DOHH2 (cell line): ENCODE data around the gene BCL11B.

Source experiments
- H3F3A ChIP-seq: fragments of 200-600 bp; sonication (generic), shearing (Covaris generic); 2 replicates; pipeline ENCODE4 v1.6.0; 2016; ENCODE audit warnings: antibody characterized with exemption, mild to moderate bottlenecking; ENCODE audit not compliant: control insufficient read depth, insufficient read depth
- H3K27ac ChIP-seq: fragments of 200-600 bp; sonication (generic); 2 replicates; pipeline ENCODE4 v1.5.1; 2014; ENCODE audit warnings: low read depth, mild to moderate bottlenecking, low read length, moderate library complexity
- H3K27me3 ChIP-seq: fragments of 200-600 bp; sonication (generic); 2 replicates; pipeline ENCODE4 v1.6.1; 2014; ENCODE audit warnings: mild to moderate bottlenecking, low read length, mixed read lengths; ENCODE audit not compliant: control insufficient read depth
- H3K36me3 ChIP-seq: fragments of 200-600 bp; sonication (generic); 2 replicates; pipeline ENCODE4 v1.6.1; 2014; ENCODE audit warnings: mild to moderate bottlenecking, low read length, moderate library complexity, mixed read lengths; ENCODE audit not compliant: control insufficient read depth
- H3K4me1 ChIP-seq: fragments of 200-600 bp; sonication (generic); 2 replicates; pipeline ENCODE4 v1.6.1; 2014; ENCODE audit warnings: mild to moderate bottlenecking, low read length, mixed read lengths; ENCODE audit not compliant: control insufficient read depth
- H3K4me2 ChIP-seq: fragments of 200-600 bp; sonication (generic); 2 replicates; pipeline ENCODE4 v1.6.0; 2014; ENCODE audit warnings: mild to moderate bottlenecking, low read length, moderate library complexity
- H3K4me3 ChIP-seq: fragments of 200-600 bp; sonication (generic); 2 replicates; pipeline ENCODE4 v1.5.1; 2014; ENCODE audit warnings: mild to moderate bottlenecking, low read length, mixed read lengths
- H3K79me2 ChIP-seq: fragments of 200-600 bp; sonication (generic); 2 replicates; pipeline ENCODE4 v1.6.1; 2014; ENCODE audit warnings: mild to moderate bottlenecking, low read length, mixed read lengths; ENCODE audit not compliant: control insufficient read depth
- H3K9me2 ChIP-seq: fragments of 200-600 bp; sonication (generic); replicated peaks from 2 replicates; pipeline ENCODE4 v1.6.1; 2014; ENCODE audit warnings: mild to moderate bottlenecking, low read length, mixed read lengths; ENCODE audit not compliant: control insufficient read depth
- H3K9me3 ChIP-seq: fragments of 200-600 bp; sonication (generic); 2 replicates; pipeline ENCODE4 v1.6.1; 2014; ENCODE audit warnings: antibody characterized with exemption, low read length, mixed read lengths; ENCODE audit not compliant: control insufficient read depth, insufficient read depth
- H4K20me1 ChIP-seq: fragments of 200-600 bp; sonication (generic); 2 replicates; pipeline ENCODE4 v1.6.0; 2014; ENCODE audit warnings: low read depth, mild to moderate bottlenecking, antibody characterized with exemption, low read length, moderate library complexity; ENCODE audit not compliant: control insufficient read depth, insufficient read depth
- EZH2phosphoT487 ChIP-seq: fragments of 200-600 bp; sonication (generic); IDR thresholded peaks from 2 replicates; pipeline ENCODE4 v1.6.1; 2017; ENCODE audit warnings: borderline replicate concordance, mild to moderate bottlenecking, antibody characterized with exemption, low read length, moderate library complexity, mixed read lengths
- TF ChIP-seq, protein P1 (sequence below): fragments of 200-600 bp; sonication (generic); IDR thresholded peaks from one replicate; pipeline ENCODE4 v1.5.1; 2014; ENCODE audit warnings: antibody characterized with exemption, mild to moderate bottlenecking, low read depth, low read length; ENCODE audit not compliant: poor library complexity, severe bottlenecking

Gene BCL11B

DNA sequence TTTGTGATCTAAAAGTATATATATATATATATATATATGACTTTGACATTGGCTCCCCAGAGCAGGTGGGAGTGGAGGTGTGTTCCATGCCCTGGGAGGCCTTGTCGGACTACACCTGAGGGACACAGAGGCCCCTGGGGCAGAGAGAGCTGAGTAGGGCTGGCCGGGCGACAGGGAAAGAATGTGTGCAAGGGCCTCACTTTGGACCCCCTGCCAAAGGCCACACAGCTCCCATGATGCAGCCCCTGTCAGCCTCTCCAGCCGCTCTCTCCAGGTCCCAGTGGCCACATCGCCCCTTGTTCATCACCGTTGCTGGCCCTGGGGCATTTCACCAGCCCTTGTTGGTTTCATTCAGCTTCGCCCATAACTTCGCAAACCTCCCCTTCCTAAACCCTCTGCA is 123.9 kb downstream of the BCL11B start:
- Histone ChIP-seq H3K27me3 (no peaks in the 10 kb centered on the region), H3K9me3 (no peaks in the 10 kb centered on the region), H3K4me3 (no peak overlapping the region), H3K9me2 (no peaks in the 10 kb centered on the region), H3K36me3 (no peaks in the 10 kb centered on the region), H3K4me1 (no peaks in the 10 kb centered on the region), H3F3A (no peaks in the 10 kb centered on the region), H3K27ac (no peak overlapping the region), H3K4me2 (no peak overlapping the region), H4K20me1 (no peaks in the 10 kb centered on the region), H3K79me2 (no peaks in the 10 kb centered on the region)
- no peak for TF ChIP-seq EZH2phosphoT487

DNA sequence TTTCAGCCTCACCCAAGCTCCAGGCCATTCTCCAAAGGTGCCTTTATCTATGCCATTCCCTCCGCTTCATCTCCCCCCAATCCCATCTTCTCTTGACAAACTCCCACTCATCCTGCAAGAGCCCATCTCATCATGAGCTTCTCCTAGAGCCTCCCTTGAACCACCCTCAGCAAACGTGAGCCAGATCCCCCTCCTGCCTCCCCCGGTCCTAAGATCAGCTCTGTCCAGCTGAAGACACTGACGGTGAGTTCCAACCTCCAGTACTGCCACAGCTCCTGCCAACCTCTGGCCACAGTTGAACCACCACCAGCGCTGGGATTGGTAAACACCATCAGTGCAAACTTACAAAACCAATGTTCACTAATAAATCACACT is 124.6 kb downstream of the BCL11B start:
- no peak overlapping the region for H3K4me3 ChIP-seq

DNA sequence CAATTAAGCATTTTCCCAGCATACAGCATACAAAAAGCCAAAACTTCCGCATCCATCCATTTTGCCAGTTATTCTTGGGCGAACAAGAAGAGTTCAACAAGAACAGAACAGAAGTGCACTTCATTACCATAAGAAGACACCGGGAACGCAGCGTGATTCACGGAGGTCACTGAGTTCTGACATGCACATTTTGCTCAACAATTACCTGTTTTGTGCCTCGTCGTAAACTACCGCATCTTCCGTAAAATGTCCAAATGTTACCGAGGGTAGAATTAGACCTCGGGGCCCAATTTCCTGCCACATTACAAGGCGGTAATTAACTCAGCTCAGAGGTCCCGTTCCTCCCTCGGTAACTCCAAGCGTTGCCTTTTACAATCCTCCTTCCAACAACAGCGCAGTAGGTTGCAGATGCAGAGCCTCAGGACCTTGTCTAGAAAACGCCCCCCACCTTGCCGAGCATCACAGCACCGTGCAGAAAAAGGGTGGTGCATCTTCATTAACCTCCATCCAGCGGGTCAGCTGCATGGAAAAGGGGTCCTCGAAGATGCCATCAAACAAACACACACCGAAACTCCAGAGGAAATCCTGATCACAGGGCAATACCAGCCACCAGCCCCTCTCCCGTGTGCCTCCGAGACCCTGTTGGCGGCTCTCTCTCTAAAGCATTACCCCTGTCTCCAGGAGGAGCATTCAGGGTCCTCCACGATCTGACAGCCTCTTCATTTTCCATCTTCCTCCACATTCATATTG is 125.2 kb downstream of the BCL11B start:
- H3K4me3 ChIP-seq = no peak overlapping the region
- H3K4me2 ChIP-seq = no peak overlapping the region
- no peaks in the 10 kb centered on the region for H3K27me3 ChIP-seq
- H3F3A ChIP-seq = no peaks in the 10 kb centered on the region
- no peaks in the 10 kb centered on the region for H4K20me1 ChIP-seq
- no peaks in the 10 kb centered on the region for H3K9me2 ChIP-seq
- H3K27ac ChIP-seq = no peak overlapping the region
- H3K4me1 ChIP-seq = no peaks in the 10 kb centered on the region
- H3K9me3 ChIP-seq = no peaks in the 10 kb centered on the region
- H3K36me3 ChIP-seq = no peaks in the 10 kb centered on the region
- no peak for TF ChIP-seq EZH2phosphoT487
- H3K79me2 ChIP-seq = no peaks in the 10 kb centered on the region

More for the DNA sequence above, 124.6 kb downstream of the BCL11B start:
- Histone ChIP-seq H3K4me1 (no peaks in the 10 kb centered on the region), H3K27me3 (no peaks in the 10 kb centered on the region), H3K9me3 (no peaks in the 10 kb centered on the region), H3K27ac (no peak overlapping the region), H3K4me2 (no peak overlapping the region), H3F3A (no peaks in the 10 kb centered on the region), H3K79me2 (no peaks in the 10 kb centered on the region), H4K20me1 (no peaks in the 10 kb centered on the region), H3K9me2 (no peaks in the 10 kb centered on the region), H3K36me3 (no peaks in the 10 kb centered on the region)
- no peak for TF ChIP-seq EZH2phosphoT487
- TF ChIP-seq, protein P1, sequence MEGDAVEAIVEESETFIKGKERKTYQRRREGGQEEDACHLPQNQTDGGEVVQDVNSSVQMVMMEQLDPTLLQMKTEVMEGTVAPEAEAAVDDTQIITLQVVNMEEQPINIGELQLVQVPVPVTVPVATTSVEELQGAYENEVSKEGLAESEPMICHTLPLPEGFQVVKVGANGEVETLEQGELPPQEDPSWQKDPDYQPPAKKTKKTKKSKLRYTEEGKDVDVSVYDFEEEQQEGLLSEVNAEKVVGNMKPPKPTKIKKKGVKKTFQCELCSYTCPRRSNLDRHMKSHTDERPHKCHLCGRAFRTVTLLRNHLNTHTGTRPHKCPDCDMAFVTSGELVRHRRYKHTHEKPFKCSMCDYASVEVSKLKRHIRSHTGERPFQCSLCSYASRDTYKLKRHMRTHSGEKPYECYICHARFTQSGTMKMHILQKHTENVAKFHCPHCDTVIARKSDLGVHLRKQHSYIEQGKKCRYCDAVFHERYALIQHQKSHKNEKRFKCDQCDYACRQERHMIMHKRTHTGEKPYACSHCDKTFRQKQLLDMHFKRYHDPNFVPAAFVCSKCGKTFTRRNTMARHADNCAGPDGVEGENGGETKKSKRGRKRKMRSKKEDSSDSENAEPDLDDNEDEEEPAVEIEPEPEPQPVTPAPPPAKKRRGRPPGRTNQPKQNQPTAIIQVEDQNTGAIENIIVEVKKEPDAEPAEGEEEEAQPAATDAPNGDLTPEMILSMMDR = no peak

DNA sequence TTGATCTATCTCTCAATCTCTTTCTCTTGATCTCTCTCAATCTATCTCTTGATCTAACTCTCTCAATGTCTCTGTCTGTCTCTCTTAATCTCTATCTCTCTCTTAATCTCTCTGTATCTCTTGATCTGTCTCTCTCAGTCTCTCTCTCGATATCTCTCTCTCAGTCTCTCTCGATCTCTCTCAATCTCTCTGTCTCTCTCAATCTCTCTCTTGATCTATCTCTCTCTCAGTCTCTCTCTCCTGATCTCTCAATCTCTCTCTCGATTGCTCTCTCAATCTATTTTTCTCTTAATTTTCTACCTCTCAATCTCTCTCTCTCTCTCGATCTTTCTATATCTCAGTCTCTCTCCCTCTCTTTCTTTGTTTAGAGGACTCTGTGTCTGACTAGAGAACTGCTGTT is 126.7 kb downstream of the BCL11B start:
- H3K9me2 ChIP-seq = no peaks in the 10 kb centered on the region
- no peaks in the 10 kb centered on the region for H3F3A ChIP-seq
- H3K36me3 ChIP-seq = no peaks in the 10 kb centered on the region
- H3K4me1 ChIP-seq = no peaks in the 10 kb centered on the region
- H3K4me3 ChIP-seq = no peak overlapping the region
- TF ChIP-seq, protein P1 = no peak
- no peak for TF ChIP-seq EZH2phosphoT487
- H3K27ac ChIP-seq = no peak overlapping the region
- no peaks in the 10 kb centered on the region for H3K79me2 ChIP-seq
- no peak overlapping the region for H3K4me2 ChIP-seq
- no peaks in the 10 kb centered on the region for H4K20me1 ChIP-seq
- H3K27me3 ChIP-seq = no peaks in the 10 kb centered on the region
- no peaks in the 10 kb centered on the region for H3K9me3 ChIP-seq
